EH (cell line): Measurements from ENCODE around the gene CCDC50.

ENCODE experiments used
- DNase-seq: peaks from one replicate; pipeline ENCODE4 v3.0.0-alpha.2; 2015; ENCODE audit warnings: low read depth

Gene CCDC50

GRCh38 chr3:191328962-191329653, at the start of gene CCDC50:
TSS of gene CCDC50 (plus strand) at chr3:191329394. CDS start at chr3:191329675, 281 bp downstream.
- peak; percentile 79 for DNase-seq

DNA sequence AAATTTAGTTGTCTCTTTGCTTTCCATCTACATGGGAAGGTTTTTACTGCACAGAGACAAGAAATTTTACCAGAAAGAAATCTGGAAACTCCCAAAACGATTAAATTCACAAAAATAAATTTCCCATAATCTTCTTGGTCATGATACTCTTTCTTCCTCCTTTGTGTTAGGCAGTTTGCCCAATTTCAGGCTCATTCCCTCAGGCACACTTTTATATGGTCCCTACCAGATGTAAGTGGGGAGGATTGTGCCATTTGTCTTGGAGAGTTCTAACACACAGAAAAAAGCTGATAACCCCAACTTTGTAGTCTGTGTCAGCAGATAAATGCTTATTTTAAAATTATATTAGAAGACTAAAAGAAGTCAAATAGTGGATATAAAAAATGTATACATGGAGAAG, 49.1 kb upstream of the CCDC50 start:
- DNase-seq = no peak

DNA sequence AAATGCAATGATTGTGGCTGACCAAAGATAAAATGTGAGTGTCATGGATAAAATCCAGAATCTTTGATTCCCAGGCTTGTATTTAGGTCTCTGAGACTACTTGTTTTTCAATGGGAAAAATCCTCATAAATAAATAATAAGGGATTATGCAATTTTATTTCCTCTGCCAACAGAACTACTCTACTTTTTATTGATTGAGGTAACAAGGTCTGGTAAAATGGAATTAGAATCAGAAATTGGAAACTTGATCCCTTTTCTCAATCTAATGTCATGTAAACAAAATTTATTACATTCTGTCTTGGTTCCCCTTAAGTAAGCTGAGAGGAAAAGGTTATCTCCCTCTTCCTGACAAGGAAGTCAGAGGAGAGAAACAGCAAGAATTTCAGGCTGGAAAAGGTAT, 48.3 kb upstream of the CCDC50 start:
- DNase-seq = no peak

DNA sequence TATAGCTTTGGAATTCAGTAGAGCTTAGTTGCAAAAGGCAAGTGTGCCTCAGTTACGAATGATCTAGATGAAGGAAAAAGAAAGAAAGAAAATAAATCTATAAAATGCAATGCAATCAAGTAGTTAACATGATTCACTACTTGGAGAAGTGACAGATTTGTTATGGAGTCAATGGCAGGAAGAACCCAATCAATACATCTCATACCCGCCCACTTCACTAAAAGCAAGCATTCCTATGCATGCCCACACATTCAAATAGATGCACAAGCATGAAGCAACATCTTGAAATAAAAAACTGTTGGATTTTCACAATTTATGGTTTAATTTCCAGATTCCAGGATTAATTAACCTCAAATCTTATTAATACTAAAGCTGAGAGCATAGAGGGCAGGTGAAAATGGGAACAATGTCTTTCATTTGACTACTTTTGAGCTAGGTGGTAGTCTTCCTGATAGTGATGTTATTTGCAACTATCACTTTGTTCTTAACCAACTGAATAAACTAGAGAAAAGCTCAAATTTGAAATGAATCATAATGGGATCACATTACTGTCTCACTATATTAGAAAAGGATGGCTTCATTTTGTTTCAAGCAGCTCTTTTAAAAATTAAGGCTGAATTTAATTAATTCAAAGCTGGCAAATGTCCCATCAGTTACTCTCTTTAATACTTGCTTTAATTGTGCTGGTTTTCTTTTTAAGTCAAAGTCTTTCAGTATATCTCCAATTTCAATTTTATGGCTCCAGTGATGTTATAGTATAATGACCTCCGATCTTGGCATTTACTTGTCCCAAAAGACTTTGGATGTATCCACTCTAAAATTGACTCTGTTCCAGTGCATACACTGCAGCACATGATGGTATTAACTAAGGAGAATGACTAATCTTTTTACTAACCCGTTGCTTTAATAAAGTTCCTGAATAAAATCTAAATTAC, 46.7 kb upstream of the CCDC50 start:
- peak; percentile 29 for DNase-seq

DNA sequence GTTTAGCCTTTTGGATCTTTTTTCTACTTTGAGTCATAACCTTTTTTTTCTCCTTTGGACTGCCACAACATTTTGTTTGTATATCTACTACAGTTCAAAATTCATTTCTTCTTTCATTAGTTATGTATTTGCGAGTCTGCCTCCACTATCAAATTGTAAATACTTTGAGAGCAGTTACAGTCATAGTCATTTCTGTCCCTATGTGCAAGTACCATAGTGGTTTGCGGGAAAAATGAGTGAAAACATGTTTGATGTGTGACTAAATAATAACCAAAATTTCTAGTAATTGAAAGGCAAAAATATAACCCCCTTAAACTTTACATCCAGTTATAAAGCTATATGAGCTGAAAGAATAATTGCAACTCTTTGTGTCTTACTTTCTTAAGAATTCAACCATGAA, 45.8 kb upstream of the CCDC50 start:
- no peak for DNase-seq

GRCh38 chr3:191290311-191291025, 38.7 kb upstream of the CCDC50 start:
- peak; percentile 21 for DNase-seq

DNA sequence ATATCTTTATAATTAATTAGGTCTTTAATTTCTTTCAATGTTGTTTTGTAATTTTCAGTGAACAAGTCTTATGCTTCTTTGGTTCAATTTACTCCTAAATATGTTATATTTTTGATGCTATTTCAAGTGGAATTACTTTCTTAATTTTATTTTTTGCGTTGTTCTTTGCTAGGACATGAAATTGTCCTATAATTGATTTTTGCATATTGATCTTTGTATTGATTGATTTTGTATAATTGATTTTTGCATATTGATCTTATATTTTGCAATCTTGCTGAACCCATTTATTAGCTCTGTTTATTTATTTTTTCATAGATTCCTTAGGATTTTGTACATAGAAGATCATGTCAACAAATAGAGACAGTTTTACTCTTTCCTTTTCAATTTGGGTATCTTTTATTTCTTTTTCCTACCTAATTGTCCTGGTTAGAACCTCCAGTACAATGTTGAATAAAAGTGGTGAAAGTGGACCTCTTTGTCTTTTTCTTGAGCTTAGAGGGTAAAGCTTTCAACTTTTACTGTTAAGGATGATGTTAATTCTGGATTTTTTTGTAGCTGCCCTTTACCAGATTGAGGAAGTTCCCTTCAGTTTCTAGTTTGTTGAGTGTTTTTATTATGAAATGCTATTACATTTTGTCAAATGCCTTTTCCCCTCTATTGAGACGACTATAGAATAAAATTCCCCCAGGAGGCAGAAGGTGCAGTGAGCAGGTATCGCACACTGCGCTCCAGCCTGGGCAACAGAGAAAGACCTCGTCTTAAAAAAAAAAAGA, 36.8 kb upstream of the CCDC50 start:
- no peak for DNase-seq

GRCh38 chr3:191294291-191294690, 34.9 kb upstream of the CCDC50 start:
- DNase-seq = no peak

DNA sequence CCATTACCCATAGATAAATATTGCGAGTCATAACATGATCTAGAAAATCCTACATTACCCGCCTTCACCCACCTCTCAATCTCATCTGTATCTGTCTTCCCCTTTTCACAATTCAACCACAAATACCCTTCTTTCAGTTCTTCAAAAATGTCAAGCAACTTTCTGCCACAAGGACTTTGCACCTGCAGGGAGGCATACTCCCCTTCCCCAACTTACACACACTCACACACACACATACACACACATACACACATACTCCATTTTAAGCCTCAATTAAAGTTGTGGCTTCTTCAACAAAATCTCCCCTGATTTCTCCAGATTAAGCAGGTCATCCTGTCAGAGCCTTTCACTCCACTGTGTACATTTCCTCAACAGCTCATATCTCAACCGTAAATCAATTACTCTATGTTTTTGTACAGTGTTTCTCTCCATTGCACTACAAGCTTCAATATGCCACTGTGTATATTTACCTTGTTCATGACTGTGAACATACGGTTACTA, 33.1 kb upstream of the CCDC50 start:
- no peak for DNase-seq

- DNase-seq = no peak
Measured at GRCh38 chr3:191298846-191299245, 30.3 kb upstream of the CCDC50 start.

GRCh38 chr3:191300422-191300821, 28.8 kb upstream of the CCDC50 start:
- DNase-seq = no peak

DNA sequence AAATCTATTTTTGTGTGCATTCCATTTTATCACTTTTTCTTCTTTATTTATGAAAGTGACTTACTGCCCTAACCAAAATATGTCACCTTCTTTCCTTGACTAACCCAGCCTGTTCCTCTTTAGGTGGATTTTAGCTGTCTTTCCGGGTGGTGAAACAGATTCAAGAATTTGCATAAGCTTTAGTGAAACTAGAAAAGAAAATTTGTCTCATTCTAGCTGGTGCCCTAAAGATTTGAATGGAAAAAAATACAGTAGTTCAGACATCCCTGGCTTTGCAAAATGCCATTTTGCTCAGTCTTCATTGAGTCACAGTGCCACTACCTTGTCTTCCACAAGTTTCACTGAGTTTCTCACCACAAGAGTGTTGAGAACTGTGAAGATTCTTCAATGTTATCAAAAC, 28.2 kb upstream of the CCDC50 start:
- DNase-seq = no peak

- no peak for DNase-seq
Measured at GRCh38 chr3:191301782-191302411, 27.3 kb upstream of the CCDC50 start.

GRCh38 chr3:191302451-191302850, 26.7 kb upstream of the CCDC50 start:
- DNase-seq = no peak

GRCh38 chr3:191303596-191303995, 25.6 kb upstream of the CCDC50 start:
- DNase-seq = peak; percentile 9

DNA sequence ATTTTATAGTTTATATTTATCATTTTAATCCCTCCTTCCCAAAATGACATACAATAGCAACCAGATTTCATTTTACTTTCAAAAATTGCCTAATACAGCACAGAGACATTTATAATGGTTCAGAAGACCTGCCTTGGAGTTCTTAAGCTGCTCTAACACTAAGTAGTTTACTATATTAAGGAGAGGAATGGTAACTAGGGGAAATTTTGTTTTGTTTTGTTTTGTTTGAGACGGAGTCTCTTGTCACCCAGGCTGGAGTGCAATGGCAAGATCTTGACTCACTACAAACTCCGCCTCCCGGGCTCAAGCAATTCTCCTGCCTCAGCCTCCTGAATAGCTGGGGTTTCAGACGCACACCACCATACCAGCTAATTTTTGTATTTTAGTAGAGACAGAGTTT, 22.8 kb upstream of the CCDC50 start:
- no peak for DNase-seq

DNA sequence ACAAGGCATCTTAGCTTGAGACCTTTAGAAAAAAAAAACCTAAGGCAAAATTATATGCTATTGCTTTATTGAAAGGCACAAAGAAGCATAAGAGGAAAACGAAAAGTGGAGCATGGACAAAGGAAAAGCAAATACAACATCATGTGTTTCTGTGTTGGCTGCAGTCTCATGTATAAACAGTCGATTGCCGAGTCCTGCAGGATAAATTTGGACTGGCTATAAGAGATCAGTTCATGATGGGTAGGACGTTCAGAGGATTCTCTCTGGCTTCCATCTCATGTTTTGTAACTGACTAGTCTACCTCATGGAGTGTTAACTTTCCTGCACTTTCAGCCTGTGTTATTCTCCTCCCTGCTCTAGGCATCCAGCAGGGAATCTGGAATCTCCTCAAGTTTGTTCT, 21.9 kb upstream of the CCDC50 start:
- DNase-seq = no peak

- no peak for DNase-seq
Measured at GRCh38 chr3:191313296-191313695, 15.9 kb upstream of the CCDC50 start.

DNA sequence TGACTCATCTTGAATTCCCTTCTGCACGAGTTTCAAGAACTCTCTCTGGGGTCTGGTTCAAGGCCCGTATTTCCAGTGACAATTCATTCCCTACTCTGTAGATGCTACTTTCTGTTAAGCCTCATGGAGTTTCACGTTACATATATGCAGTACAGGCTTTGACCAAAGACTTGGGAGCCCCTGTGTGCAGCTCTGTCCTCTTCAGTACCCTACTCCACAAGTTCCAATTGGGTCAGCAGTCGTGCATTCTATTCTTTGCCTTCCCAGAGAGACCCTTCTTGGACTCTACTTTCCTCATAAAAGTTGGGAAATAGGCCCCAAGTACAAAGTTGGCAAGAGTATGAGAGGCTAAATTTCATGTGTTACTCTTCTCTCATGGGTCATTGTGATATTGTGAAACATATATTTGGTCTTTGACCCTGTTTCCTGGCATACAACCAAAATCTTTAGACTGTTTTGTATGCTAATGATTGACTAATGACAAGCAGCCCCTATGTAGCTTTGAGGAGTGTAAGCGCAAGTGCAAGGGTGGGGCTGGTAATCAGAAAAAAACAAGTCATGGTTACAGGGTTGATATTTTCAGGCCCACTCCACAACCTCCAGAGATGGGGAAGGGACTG, 15.0 kb upstream of the CCDC50 start:
- no peak for DNase-seq

DNA sequence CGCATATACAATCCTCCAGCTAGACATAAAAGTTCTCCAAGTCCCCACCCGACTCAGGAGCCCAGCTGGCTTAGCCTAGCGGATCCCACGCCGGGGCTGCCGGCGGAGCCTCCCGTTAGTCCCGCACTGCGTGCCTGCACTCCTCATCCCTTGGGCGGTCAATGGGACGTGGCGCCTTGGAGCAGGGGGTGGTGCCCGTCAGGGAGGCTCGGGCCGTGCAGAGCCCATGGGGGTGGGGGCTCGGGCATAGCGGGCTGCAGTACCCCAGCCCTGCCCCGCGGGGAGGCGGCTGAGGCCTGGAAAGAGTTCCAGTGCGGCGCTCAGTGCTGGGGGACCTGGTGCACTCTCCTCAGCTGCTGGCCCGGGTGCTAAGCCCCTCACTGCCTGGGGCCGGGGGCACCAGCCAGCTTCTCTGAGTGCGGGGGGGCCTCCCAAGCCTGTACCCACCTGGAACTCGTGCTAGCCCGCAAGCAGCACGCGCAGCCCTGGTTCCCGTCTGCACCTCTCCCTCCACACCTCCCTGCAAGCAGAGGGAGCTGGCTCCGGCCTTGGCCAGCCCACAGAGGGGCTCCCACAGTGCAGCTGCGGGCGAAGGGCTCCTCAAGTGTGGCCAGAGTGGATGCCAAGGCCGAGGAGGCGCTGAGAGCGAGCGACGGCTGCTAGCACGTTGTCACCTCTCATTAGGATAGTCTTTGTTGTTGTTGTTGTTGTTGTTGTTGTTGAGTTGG, 12.2 kb upstream of the CCDC50 start:
- DNase-seq = no peak
